HEK293 (cell line): ENCODE data around the gene RNF181.

ENCODE experiments used
- CTCF ChIP-seq: fragments of 450-650 bp; formaldehyde crosslinking; IDR thresholded peaks from 2 replicates; pipeline ENCODE4 v1.5.1; 2016; ENCODE audit warnings: missing biosample characterization, missing genetic modification characterization
- GLIS1 ChIP-seq: fragments of 450-650 bp; formaldehyde crosslinking; IDR thresholded peaks from 2 replicates; pipeline ENCODE4 v1.5.1; 2016; ENCODE audit warnings: missing biosample characterization, missing genetic modification characterization
- PATZ1 ChIP-seq: fragments of 450-650 bp; formaldehyde crosslinking; IDR thresholded peaks from 2 replicates; pipeline ENCODE4 v1.5.1; 2016; ENCODE audit warnings: missing biosample characterization, missing genetic modification characterization
- ZBTB26 ChIP-seq: fragments of 450-650 bp; formaldehyde crosslinking; optimal IDR thresholded peaks from 2 replicates; pipeline ENCODE3; 2016; ENCODE audit warnings: missing biosample characterization, mild to moderate bottlenecking, missing genetic modification characterization
- ZFP3 ChIP-seq: fragments of 450-650 bp; formaldehyde crosslinking; IDR thresholded peaks from 2 replicates; pipeline ENCODE4 v1.5.1; 2016; ENCODE audit warnings: low read depth, missing biosample characterization, missing genetic modification characterization
- ZNF121 ChIP-seq: fragments of 450-650 bp; formaldehyde crosslinking; IDR thresholded peaks from 2 replicates; pipeline ENCODE4 v1.5.1; 2016; ENCODE audit warnings: missing biosample characterization, missing genetic modification characterization
- ZNF24 ChIP-seq: fragments of 450-650 bp; formaldehyde crosslinking; IDR thresholded peaks from 2 replicates; pipeline ENCODE4 v1.5.1; 2016; ENCODE audit warnings: missing biosample characterization, missing genetic modification characterization
- ZNF639 ChIP-seq: fragments of 450-650 bp; formaldehyde crosslinking; IDR thresholded peaks from 2 replicates; pipeline ENCODE4 v1.5.1; 2016; ENCODE audit warnings: missing biosample characterization, missing genetic modification characterization

- TF ChIP-seq PATZ1 (tag by site-specific recombination): no peak
- TF ChIP-seq CTCF: no peak
- no peak for TF ChIP-seq ZNF639 (tag by site-specific recombination)
- no peak for TF ChIP-seq ZFP3
- TF ChIP-seq ZNF24 (tag by site-specific recombination): no peak
- no peak for TF ChIP-seq ZBTB26 (tag by site-specific recombination)
- no peak for TF ChIP-seq ZNF121 (tag by site-specific recombination)
- TF ChIP-seq GLIS1 (tag by site-specific recombination): no peak
Measured at GRCh38 chr2:85560812-85561279, 34.7 kb upstream of the RNF181 start.
